Activated CD4-positive, CD25-positive, alpha-beta regulatory T cell treated with anti-CD3 and anti-CD28 coated beads, Interleukin-2, amount 50 U/mL, for 16 hours (primary cell): Measurements from ENCODE around the gene C17orf107.
A peak's percentile ranks its signal among the peaks of the same experiment; 100 is the strongest.

ENCODE experiments used
- DNase-seq: peaks from one replicate; pipeline ENCODE4 v3.0.0-alpha.2; 2020; ENCODE audit warnings: low read depth, low spot score

Gene C17orf107

GRCh38 chr17:4872786-4873185 is 26.6 kb upstream of the C17orf107 start:
- DNase-seq = no peak

- no peak for DNase-seq
These were observed 22.2 kb upstream of the C17orf107 start for GRCh38 chr17:4877089-4877488.

GRCh38 chr17:4879601-4880000 is 19.7 kb upstream of the C17orf107 start:
- no peak for DNase-seq

- DNase-seq = no peak
These were observed 18.5 kb upstream of the C17orf107 start for GRCh38 chr17:4880857-4881256.

- DNase-seq = peak; percentile 39
These were observed 17.4 kb upstream of the C17orf107 start for GRCh38 chr17:4881761-4882555.

- DNase-seq = no peak
These were observed 14.8 kb upstream of the C17orf107 start for GRCh38 chr17:4884489-4884888.

- DNase-seq = no peak
These were observed 12.5 kb upstream of the C17orf107 start for GRCh38 chr17:4886830-4887229.

GRCh38 chr17:4887581-4887980 is 11.8 kb upstream of the C17orf107 start:
- DNase-seq = no peak

GRCh38 chr17:4891411-4892410 is 7.6 kb upstream of the C17orf107 start:
- DNase-seq = no peak

- DNase-seq = no peak
These were observed 6.7 kb upstream of the C17orf107 start for GRCh38 chr17:4892499-4893221.

GRCh38 chr17:4893272-4893671 is 6.1 kb upstream of the C17orf107 start:
- DNase-seq = no peak

- no peak for DNase-seq
These were observed 5.4 kb upstream of the C17orf107 start for GRCh38 chr17:4893721-4894560.

- no peak for DNase-seq
These were observed 4.2 kb upstream of the C17orf107 start for GRCh38 chr17:4895121-4895520.

GRCh38 chr17:4895657-4896331 is 3.5 kb upstream of the C17orf107 start:
- DNase-seq = no peak

GRCh38 chr17:4896332-4897197 is 2.8 kb upstream of the C17orf107 start:
- no peak for DNase-seq

- DNase-seq = no peak
These were observed 2.1 kb upstream of the C17orf107 start for GRCh38 chr17:4897198-4897687.

- DNase-seq = no peak
These were observed 1.6 kb upstream of the C17orf107 start for GRCh38 chr17:4897785-4898184.

- DNase-seq = no peak
These were observed 985 bp upstream of the C17orf107 start for GRCh38 chr17:4898351-4898750.

- DNase-seq = no peak
These were observed 409 bp upstream of the C17orf107 start for GRCh38 chr17:4898927-4899326.
